Hepatocyte (in vitro differentiated cells): Measurements from ENCODE around the gene COL5A1. TPM values are rescaled to one million over a fixed set of nuclear protein-coding genes. Genes with fewer than 3 reads are reported as not detected.

Experiments used
- DNase-seq: peaks from one replicate; pipeline ENCODE4 v3.0.0-alpha.2; 2016; ENCODE audit warnings: low spot score
- H2AFZ ChIP-seq: fragments of 200-600 bp; sonication (generic); 2 replicates; pipeline ENCODE4 v1.6.0; 2016; ENCODE audit warnings: antibody characterized with exemption, mild to moderate bottlenecking
- H3K27ac ChIP-seq: fragments of 200-600 bp; sonication (generic); 2 replicates; pipeline ENCODE4 v1.5.1; 2016; ENCODE audit warnings: mild to moderate bottlenecking
- H3K27me3 ChIP-seq: fragments of 200-600 bp; sonication (generic); 2 replicates; pipeline ENCODE4 v1.6.1; 2016
- H3K36me3 ChIP-seq: fragments of 200-600 bp; sonication (generic); replicated peaks from 2 replicates; pipeline ENCODE4 v1.5.1; 2016; ENCODE audit warnings: low read depth; ENCODE audit not compliant: insufficient read depth
- H3K4me1 ChIP-seq: fragments of 200-600 bp; sonication (generic); 2 replicates; pipeline ENCODE4 v1.5.1; 2016; ENCODE audit warnings: mild to moderate bottlenecking, moderate library complexity; ENCODE audit not compliant: insufficient read depth
- H3K4me2 ChIP-seq: fragments of 200-600 bp; sonication (generic); 2 replicates; pipeline ENCODE4 v1.6.0; 2016
- H3K4me3 ChIP-seq: fragments of 200-600 bp; sonication (generic); 2 replicates; pipeline ENCODE4 v1.5.1; 2016; ENCODE audit warnings: mild to moderate bottlenecking
- H3K79me2 ChIP-seq: fragments of 200-600 bp; sonication (generic); 2 replicates; pipeline ENCODE4 v1.6.0; 2017; ENCODE audit warnings: mild to moderate bottlenecking
- H3K9me2 ChIP-seq: fragments of 200-600 bp; sonication (generic); replicated peaks from 2 replicates; pipeline ENCODE4 v1.6.0; 2017; ENCODE audit warnings: mild to moderate bottlenecking; ENCODE audit not compliant: insufficient read depth
- H3K9me3 ChIP-seq: fragments of 200-600 bp; sonication (generic); 2 replicates; pipeline ENCODE4 v1.5.1; 2016; ENCODE audit warnings: low read depth, mild to moderate bottlenecking
- H4K20me1 ChIP-seq: fragments of 200-600 bp; sonication (generic); 2 replicates; pipeline ENCODE4 v1.6.0; 2016; ENCODE audit warnings: mild to moderate bottlenecking; ENCODE audit not compliant: insufficient read depth, poor library complexity, severe bottlenecking
- EZH2 ChIP-seq: fragments of 200-600 bp; sonication (generic); IDR thresholded peaks from 2 replicates; pipeline ENCODE4 v1.6.1; 2016; ENCODE audit warnings: antibody characterized with exemption, mild to moderate bottlenecking, borderline replicate concordance
- EZH2phosphoT487 ChIP-seq: fragments of 200-600 bp; sonication (generic); IDR thresholded peaks from one replicate; pipeline ENCODE4 v1.6.1; 2018; ENCODE audit warnings: antibody characterized with exemption, mild to moderate bottlenecking, low read depth, moderate library complexity; ENCODE audit not compliant: unreplicated experiment, severe bottlenecking
- WGBS: methylation state at CpG from one replicate; pipeline ENCODE4 v1.1.6; 2016; ENCODE audit warnings: low lambda C conversion rate; ENCODE audit errors: missing lambda C conversion rate; 5-methylcytosine and 5-hydroxymethylcytosine counted together
- polyA plus RNA-seq: library from polyadenylated mRNA; unstranded; fragments of >200 nt; fragmentation: Nextera tagmentation; extraction: Ambion mirVana; gene quantifications from 2 replicates; pipeline ENCODE4 v1.2.1, GENCODE V29; 2016
- total RNA-seq: library from RNA; depleted of rRNA; stranded (reverse); fragments of >200 nt; gene quantifications from 2 replicates; pipeline ENCODE4 v1.2.3, GENCODE V29; 2014
- TF ChIP-seq, protein P1 (sequence below): fragments of 200-600 bp; sonication (generic); IDR thresholded peaks from 2 replicates; pipeline ENCODE4 v1.5.1; 2016; ENCODE audit warnings: antibody characterized with exemption, mild to moderate bottlenecking; ENCODE audit not compliant: poor library complexity

Gene COL5A1
- total and polyA plus RNA-seq, 2 experiments from 2014 or later = 342 to 347 TPM

DNA sequence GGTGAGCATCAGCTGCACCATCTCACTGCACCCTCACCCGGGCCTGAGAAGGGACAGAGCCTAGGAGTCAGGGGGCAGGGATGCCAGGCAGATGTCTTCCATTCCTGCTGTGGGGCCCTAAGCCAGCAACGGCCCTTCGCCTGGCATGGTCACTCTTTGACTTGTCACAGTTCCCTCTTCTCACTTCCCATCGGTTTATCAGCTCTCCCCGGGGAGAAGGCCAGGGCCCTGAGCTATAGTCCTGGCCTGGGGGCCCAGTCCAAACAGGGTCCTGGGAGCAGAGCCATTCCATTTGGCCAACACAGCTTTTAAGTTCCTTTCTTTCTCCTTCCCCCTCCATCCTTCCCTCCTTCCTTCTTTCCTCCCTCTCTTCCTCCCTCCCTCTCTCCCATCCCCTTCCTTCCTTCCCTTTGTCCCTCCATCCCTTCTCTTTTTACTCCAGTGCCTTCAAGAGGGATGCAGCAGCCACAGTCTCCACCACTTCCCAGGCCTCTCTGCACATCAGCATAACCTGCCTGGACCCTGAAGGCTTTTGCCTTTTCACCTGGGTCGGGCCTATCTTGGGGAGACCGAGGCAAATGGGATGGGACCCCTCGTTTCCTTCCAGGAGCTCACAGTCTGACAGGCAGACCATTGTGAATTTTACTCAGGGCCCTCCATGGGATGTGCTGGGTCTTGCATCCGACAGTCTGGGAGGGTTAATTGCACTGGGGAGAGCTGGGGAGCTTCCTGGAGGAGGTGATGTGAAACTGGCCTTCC, 4.2 kb downstream of the COL5A1 start:
- 69% methylated on average over 9 of the region's 9 CpGs for WGBS
- H3K9me2 ChIP-seq = no peaks in the 10 kb centered on the region
- peak overlapping the region; percentile 76 for H3K4me2 ChIP-seq
- H4K20me1 ChIP-seq = peaks cover 72% of the 10 kb centered on the region
- H3K79me2 ChIP-seq = peaks cover 80% of the 10 kb centered on the region
- DNase-seq = no peak
- H3K36me3 ChIP-seq = no peaks in the 10 kb centered on the region
- H3K4me3 ChIP-seq = no peak overlapping the region
- no peaks in the 10 kb centered on the region for H3K27me3 ChIP-seq
- peak overlapping the region; percentile 77 for H3K27ac ChIP-seq
- peaks cover 27% of the 10 kb centered on the region for H3K4me1 ChIP-seq
- TF ChIP-seq, protein P1, sequence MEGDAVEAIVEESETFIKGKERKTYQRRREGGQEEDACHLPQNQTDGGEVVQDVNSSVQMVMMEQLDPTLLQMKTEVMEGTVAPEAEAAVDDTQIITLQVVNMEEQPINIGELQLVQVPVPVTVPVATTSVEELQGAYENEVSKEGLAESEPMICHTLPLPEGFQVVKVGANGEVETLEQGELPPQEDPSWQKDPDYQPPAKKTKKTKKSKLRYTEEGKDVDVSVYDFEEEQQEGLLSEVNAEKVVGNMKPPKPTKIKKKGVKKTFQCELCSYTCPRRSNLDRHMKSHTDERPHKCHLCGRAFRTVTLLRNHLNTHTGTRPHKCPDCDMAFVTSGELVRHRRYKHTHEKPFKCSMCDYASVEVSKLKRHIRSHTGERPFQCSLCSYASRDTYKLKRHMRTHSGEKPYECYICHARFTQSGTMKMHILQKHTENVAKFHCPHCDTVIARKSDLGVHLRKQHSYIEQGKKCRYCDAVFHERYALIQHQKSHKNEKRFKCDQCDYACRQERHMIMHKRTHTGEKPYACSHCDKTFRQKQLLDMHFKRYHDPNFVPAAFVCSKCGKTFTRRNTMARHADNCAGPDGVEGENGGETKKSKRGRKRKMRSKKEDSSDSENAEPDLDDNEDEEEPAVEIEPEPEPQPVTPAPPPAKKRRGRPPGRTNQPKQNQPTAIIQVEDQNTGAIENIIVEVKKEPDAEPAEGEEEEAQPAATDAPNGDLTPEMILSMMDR = no peak
- TF ChIP-seq EZH2 (no peak), EZH2phosphoT487 (no peak)
- H3K9me3 ChIP-seq = no peaks in the 10 kb centered on the region
- no peak overlapping the region for H2AFZ ChIP-seq

DNA sequence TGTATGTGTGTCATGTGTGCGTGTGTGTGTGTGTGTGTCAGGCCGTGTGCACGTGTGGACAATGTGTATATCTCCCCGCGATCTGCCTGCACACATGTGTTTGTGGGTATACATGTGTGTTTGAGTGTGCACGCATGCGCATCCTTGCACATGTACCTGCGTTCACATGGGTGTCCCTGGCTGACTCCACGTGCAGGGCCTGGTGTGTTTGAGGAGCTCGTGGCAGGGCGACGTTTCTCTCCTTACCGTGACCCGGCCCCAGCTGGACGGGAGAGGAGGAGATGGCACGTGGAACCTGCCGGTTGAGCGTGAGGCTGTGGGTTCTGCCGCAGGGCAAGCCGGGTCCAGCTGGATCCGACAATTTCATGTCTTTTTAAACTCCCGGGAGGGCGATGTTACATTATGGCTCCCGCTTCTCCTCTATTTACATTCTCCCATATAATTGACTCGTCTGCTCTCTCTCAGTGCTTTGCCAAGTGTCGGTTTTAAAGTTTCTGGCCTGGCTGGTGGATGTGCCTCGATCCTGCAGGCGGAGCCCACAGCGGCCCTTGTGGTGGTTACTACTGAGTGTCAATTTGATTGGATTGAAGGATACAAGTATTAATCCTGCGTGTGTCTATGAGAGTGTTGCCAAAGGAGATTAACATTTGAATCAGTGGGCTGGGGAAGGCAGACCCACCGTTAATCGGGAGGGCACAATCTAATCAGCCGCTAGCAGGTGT, 5.9 kb downstream of the COL5A1 start:
- H3K27ac ChIP-seq = peak overlapping the region; percentile 27
- TF ChIP-seq EZH2 = no peak
- TF ChIP-seq EZH2phosphoT487 = no peak
- TF ChIP-seq, protein P1 = no peak
- no peak overlapping the region for H2AFZ ChIP-seq
- H3K4me2 ChIP-seq = peak overlapping the region; percentile 76
- DNase-seq = no peak
- no peaks in the 10 kb centered on the region for H3K9me3 ChIP-seq
- peaks cover 34% of the 10 kb centered on the region for H3K4me1 ChIP-seq
- no peak overlapping the region for H3K4me3 ChIP-seq
- no peaks in the 10 kb centered on the region for H3K9me2 ChIP-seq
- no peaks in the 10 kb centered on the region for H3K27me3 ChIP-seq
- 75% methylated on average over 33 of the region's 33 CpGs for WGBS
- H3K36me3 ChIP-seq = no peaks in the 10 kb centered on the region
- H3K79me2 ChIP-seq = peaks cover 91% of the 10 kb centered on the region
- peaks cover 89% of the 10 kb centered on the region for H4K20me1 ChIP-seq

DNA sequence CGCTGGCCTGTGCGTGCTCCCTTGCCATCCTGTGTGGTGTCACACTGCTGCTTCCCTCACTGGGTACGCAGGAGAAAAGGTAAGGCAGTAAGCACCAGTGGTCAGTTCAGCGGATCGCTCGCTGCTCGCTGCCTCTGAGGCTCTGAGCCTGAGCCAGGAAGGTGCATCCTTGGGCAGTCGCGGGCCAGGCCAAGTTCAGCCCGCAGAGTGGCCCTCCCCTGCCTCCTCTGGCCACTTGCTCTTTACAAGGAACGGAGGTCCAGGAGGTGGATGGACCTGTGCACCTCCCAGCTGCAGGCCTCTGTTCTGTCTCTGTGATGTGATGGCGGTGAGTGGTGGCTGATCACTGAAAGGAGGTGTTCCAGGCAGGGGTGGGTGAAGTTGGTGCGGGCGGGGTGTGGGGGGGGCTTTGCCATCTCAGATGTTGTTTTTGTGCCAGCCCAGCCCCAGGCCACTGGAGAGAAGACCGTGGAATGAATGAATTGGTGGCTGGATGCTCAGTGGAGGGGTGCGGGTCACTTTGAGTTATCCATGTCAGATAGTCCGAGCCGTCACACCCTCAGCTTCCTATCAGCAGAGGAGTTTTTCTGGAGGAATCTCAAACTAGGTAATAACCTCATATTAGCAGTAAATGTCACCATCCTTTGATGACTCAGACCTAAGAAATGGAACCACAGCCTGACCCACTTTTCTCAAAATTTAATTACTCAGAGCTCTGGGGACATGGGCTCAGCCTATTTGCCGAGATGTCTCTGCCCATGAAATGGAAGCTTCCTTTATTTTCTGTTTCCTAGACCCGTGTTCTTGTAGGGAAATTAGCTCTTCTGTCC, 7.3 kb downstream of the COL5A1 start:
- H3K9me2 ChIP-seq = no peaks in the 10 kb centered on the region
- peaks cover 91% of the 10 kb centered on the region for H3K79me2 ChIP-seq
- no peak for DNase-seq
- WGBS = 93% methylated on average over 17 of the region's 20 CpGs
- no peaks in the 10 kb centered on the region for H3K27me3 ChIP-seq
- TF ChIP-seq, protein P1 = no peak
- no peak for TF ChIP-seq EZH2phosphoT487
- no peak for TF ChIP-seq EZH2
- peak overlapping the region; percentile 76 for H3K4me2 ChIP-seq
- H3K27ac ChIP-seq = no peak overlapping the region
- H3K9me3 ChIP-seq = no peaks in the 10 kb centered on the region
- no peak overlapping the region for H2AFZ ChIP-seq
- H4K20me1 ChIP-seq = peaks cover 91% of the 10 kb centered on the region
- no peak overlapping the region for H3K4me3 ChIP-seq
- peaks cover 34% of the 10 kb centered on the region for H3K4me1 ChIP-seq
- H3K36me3 ChIP-seq = no peaks in the 10 kb centered on the region
